ENCODE results near the gene ZFAND4.
A peak's percentile ranks its signal among the peaks of the same experiment; 100 is the strongest.
"Not testable (repeated sequence)": the region's sequence is repeated elsewhere in the genome, so short reads cannot be mapped to it uniquely, and the experiment has no call there.

Gene ZFAND4

DNA sequence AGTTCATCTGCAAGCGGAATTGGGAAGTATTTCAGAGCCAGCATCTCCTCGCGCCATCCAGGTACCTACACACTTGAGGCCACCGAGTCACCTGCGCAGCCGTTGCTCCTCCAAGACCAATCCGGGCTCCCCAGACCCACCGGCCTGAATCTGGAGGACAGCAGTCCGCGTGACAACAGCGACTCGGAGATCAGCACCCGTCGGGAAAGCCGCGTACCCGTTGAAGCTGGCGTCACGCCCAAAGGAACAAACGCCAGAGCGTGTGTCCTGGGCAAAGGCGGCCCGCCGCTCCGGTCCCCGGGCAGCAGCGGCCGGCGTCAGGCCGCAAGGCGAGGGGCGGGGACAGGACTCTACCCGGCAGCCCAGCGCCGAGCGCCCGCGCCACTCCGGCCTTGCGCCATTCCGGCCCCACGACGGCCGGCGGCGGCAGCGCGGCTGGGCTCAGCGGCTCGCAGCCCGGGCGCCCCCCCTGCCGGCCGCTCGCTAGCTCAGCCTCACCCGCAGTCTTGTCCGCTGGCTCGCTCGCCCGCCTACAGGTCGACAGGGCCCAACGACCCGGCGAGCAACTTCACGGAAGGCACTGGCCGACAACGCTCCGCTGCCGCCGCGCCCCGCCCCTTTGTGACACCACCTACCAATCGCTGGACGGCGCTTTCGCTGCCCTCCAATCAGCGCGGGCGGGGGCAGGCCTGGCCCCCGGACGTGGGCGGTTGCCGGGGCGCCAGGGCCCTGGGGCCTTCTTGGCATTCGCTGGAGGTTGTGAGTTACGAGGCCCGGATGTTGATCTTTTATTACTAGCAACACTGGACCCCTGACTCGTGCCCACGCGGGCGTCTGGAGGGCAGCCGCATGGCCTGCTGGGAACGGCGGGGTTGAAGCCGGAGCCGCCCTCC lies at the start of gene ZFAND4:
Gene ZFAND4, minus strand, starts transcription at position 592 of the 893 bp plus-strand sequence. CDS start 9,047 bp downstream, outside the sequence.
- intact Hi-C loops (cut with DNase I) = loop anchor here (1.0 to 5.0 kb wide), 3 partner anchors 75 to 425 kb away; no protein-coding TSS in a partner anchor
- peak; percentile 88 to 99 (median 93) for DNase-seq

DNA sequence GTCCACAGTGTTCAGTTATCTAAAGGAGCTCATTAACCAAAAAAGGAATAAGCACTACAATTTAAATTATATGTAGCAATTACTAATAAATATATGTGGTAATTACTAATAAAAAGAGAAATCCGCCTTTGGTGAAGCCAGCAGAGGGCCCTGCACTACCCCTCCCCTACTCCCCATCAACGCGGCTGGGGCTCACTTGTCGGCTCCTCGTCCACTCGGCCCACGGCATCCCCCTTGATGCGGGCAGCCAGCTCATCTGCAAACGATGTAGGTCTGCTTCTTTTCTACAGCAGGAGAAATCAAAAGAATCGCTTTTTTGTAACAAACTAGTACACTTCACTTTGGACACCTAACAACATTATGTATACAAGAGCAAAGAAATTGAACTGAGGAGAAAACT lies 48.9 kb upstream of the ZFAND4 start:
- DNase-seq; intact Hi-C loops (cut with DNase I): not testable (repeated sequence)

DNA sequence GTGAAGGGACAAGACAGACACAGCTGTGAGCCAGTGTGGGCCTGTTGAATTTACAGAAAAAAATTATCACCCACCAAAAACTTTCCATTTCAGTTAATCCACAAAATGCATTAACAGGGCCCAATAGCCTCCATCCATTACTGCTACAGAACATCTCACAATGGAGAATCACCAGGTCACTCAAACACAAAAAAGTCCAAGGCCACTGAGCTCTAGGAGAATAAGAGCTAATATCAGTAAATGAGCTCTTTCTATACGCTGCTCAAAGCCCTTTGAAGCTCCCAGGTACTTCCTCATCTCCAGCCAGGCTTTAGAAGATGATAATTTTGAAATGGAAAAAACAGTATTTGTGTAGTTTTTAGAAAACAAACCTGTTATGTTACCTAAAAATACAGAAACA lies 45.1 kb upstream of the ZFAND4 start:
- DNase-seq; intact Hi-C loops (cut with DNase I): not testable (repeated sequence)

DNA sequence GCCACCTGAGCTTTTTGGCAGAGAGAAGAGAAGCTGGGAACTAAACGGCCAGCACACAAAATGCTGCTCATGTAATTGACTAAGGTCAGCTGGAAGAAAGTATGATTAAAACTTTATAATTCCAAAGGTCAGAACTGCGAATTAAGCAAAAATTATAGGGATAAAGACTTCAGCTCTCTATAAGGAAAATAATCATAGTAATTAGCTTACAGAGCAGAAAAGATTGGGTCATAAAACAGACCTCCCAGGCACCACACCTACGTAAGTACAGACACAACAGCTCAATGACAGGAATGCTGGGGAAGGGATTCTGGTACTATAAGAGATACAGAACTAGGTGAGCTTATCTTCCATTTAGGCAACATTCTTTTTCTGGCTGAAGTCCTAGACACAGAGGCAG lies 44.5 kb upstream of the ZFAND4 start:
- DNase-seq; intact Hi-C loops (cut with DNase I): not testable (repeated sequence)

DNA sequence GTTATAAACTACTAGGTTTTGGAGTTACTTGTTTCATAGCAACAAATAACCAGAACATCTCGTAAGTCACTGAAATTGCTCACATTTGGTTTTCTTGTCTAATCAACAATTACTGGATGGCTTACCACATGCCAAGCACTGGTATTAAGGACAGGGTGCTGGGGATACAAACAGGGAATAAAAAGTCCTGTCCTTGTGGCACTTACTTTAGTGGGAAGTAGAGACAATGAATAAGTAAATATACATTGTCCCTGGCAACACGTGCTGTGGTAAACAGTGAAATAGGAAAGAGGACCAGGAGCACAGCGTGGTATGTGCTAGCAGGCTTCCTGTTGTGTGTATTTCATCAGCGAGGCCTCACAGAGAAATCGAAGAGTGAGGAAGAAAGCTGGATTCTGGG lies 38.7 kb upstream of the ZFAND4 start:
- intact Hi-C loops (cut with DNase I); DNase-seq: not testable (repeated sequence)

DNA sequence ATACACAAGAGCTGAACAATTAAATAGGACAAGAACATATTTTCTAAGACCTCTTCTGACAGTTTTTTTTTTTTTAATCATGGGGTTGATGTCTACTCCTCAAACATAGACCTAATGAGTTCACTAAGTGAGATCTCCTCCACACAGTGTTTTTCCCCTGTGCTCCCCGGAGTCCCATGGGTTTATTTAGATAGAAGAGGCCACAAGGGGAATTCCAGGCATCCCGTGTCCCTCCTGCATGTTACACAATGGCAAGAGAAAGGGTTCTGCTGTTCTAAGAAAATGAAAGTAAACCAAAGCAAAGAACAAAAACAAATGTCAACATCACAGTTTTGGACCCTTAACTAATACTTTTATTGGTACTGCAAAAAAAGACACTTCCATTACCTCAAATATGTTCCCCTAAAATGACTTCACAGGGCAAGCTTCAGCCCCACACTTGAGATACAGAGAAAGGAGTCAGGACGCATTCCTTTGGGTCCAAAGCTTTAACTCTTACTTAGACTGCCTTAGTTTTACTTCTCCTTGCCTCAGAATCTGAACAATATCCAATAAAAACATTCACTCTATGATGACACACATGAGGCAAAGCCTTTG lies 37.7 kb upstream of the ZFAND4 start:
- DNase-seq; intact Hi-C loops (cut with DNase I): not testable (repeated sequence)

DNA sequence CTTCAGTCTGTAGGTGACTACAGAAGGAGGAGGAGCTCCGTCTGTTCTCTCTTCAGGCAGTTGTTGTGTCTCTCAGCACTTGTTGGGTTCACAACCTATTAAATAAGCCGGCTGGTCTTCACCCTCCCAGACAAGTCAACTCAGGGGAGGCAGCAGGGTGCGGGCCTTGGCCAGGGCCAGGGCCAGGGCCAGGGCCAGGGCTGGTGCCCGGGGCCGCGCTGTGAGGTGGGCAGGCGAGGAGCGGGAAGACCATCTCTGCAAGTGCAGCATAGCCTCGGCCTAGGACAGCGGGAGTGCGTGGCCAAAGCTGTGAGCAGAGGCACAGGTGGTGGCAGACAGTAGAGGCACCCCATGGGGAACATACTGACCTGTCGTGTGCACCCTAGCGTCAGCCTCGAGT lies 5.9 kb upstream of the ZFAND4 start:
- intact Hi-C loops (cut with DNase I) = not testable (repeated sequence)
- DNase-seq = peak in 1 of 10 donors; percentile 58

DNA sequence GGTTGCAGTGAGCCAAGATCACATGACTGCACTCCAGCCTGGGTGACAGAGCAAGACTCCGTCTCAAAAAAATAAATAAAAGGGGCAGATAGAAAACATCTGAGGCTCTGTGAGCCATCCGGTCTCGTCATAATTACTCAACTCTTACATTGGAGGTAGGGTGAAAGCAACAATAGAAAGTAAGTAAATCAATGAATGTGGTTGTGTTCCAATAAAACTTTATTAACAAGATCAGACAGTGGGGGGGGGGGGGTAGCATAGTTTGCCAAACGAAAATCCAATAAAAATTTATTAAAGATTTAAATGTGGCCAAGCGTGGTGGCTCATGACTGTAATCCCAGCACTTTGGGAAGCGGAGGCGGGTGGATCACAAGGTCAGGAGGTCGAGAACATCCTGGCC lies 2.8 kb upstream of the ZFAND4 start:
- DNase-seq = no peak

DNA sequence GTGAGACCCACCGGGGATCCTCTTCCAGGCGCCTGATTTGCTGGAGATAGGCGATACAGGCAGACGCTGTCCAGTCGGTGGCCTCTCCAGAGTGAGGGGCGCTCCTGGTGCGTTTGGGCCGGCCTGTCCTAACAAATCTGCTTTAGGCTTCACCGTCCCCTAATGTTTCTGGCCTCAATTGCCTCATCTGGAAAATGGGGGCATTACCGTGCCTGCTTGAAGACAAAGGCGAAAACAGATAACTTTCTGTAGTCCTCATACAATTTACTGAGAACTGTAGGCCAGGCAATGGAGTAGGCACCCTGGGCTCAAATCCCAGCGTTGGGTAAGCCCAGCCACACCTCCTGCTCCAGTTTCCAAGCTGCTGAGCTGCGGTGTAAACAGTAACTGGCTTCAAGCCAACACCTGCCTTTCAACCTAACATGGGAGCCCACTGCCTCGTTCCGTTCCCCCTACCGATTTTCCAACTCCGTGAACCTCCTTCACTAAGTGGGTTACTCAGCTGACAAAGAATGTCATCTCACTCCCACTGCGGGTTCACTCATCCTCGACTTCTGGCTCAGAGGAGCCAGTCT lies 589 bp upstream of the ZFAND4 start:
- no peak for DNase-seq
- intact Hi-C loops (cut with DNase I) = loop anchor here (5.0 kb wide), 2 partner anchors 76 to 426 kb away; no protein-coding TSS in a partner anchor

More for the DNA sequence above, 2.8 kb upstream of the ZFAND4 start:
- intact Hi-C loops (cut with DNase I) = no loop called here

DNA sequence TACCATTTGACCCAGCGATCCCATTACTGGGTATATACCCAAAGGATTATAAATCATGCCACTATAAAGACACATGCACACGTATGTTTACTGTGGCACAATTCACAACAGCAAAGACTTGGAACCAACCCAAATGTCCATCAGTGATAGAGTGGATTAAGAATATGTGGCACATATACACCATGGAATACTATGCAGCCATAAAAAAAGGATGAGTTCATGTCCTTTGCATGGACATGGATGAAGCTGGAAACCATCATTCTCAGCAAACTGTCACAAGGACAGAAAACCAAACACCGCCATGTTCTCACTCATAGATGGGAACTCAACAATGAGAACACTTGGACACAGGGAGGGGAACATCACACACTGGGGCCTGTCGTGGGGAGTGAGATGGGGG lies 1.3 kb downstream of the ZFAND4 start:
- intact Hi-C loops (cut with DNase I) = loop anchor here (5.0 kb wide), 2 partner anchors 74 to 424 kb away; no protein-coding TSS in a partner anchor
- DNase-seq = not testable (repeated sequence)

DNA sequence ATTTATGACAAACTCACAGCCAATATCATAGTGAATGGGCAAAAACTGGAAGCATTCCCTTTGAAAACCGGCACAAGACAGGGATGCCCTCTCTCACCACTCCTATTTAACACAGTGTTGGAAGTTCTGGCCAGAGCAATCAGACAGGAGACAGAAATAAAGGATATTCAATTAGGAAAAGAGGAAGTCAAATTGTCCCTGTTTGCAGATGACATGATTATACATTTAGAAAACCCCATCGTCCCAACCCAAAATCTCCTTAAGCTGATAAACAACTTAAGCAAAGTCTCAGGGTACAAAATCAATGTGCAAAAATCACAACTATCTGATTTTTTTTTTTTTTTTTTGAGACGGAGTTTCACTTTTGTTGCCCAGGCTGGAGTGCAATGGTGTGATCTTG lies 2.7 kb downstream of the ZFAND4 start:
- not testable (repeated sequence) for DNase-seq
- intact Hi-C loops (cut with DNase I) = loop anchor here (5.0 kb wide), 2 partner anchors 73 to 423 kb away; no protein-coding TSS in a partner anchor

DNA sequence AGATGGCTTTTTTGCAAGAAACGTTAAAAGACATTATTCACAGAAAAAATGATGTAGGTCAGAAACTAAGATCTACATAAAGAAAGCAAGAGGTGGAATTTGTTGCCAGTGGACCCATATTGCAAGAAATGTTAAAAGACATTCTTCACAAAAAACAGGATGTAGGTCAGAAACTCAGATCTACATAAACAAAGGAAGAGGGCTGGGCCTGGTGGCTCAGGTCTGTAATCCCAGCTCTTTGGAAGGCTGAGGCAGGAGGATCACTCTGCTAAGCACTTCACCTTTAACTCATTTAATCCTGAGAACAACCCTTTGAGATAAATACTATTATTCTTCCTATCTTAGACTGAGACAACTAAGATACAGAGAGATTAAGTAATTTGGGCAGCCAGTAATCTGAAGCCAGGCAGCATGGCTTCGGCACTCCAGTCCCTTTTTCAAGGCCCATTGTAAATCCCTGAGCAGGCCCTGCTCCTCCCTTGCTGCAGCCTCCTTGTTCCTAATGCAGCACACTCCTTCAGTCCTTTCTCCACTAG lies 11.6 kb downstream of the ZFAND4 start:
- DNase-seq = peak in 1 of 10 donors; percentile 42
- intact Hi-C loops (cut with DNase I) = no loop called here

DNA sequence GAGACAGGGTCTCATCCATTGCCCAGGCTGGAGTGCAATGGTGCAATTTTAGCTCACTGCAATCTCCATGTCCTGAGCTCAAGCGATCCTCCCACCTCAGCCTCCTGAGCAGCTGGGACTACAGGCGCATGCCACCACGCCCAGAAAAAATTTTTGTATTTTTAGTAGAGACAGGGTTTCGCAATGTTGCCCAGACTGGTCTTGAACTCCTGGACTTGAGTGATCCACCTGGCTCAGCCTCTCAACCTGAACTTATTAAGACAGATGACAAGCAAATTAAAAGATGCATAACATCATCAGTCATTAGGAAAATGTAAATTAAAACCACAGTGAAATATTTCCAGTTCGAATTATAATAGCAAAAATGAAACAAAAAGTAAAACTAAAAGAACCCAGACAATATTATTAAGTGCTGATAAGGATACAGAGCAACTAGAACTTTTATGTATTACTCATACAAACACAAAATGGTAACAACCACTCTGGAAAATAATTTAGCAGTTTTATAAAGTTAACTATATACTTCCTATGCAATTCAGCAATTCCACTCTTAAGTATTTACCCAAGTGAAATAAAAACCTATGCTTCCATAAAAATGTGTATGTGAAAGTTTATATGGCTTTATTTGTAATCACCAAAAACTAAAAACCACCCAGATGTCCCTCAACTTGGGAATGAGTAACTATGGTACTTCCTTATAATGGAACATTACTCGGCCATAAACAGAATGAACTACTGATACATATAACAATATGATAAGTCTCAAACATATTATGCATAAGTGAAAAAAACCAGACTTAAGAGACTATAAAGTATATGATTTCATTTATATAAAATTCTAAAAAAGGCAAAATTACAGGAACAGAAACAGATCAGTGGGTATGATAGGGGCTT lies 15.3 kb downstream of the ZFAND4 start:
- intact Hi-C loops (cut with DNase I) = no loop called here
- DNase-seq = no peak

DNA sequence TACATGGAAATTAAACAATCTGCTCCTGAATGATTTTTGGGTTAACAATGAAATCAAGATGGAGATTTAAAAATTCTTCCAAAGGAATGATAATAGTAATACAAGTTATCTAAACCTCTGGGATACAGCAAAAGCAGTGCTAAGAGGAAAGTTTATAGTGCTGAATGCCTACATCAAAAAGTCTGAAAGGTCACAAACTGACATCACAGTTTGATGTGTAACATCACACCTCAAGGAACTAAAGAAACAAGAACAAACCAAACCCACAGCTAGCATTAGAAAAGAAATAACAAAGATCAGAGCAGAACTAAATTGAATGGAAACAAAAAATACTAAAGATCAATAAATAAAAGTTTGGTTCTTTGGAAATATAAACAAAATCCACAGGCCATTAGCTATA lies 17.4 kb downstream of the ZFAND4 start:
- intact Hi-C loops (cut with DNase I) = no loop called here
- DNase-seq = no peak

DNA sequence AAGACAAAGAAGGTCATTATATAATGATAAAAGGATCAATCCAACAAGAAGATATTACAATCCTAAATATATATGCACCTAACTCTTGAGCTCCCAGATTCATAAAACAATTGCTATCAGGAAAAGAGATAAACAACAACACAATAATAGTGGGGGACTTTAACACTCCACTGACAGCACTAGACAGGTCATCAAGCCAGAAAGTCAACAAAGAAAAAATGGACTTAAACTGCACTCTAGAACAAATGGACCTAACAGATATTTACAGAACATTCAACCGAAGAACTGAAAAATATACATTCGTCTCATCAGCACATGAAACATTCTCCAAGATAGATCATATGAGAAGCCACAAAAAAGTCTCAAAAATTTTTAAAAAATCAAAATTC lies 17.8 kb downstream of the ZFAND4 start:
- intact Hi-C loops (cut with DNase I); DNase-seq: not testable (repeated sequence)

DNA sequence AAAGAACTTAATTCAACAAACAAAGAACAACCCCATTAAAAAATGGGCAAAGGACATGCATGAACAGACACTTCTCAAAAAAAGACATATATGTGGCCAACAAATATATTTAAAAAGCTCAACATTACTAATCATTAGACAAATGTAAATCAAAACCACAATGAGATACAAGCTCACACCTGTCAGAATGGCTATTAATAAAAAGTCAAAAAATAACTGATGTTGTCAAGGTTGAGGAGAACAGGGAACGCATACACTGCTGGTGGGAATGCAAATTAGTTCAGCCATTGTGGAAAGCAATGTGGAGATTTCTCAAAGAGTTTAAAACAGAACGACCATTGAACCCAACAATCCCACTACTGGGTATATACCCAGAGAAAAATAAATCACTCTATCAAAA lies 19.1 kb downstream of the ZFAND4 start:
- intact Hi-C loops (cut with DNase I) = no loop called here
- no peak for DNase-seq

DNA sequence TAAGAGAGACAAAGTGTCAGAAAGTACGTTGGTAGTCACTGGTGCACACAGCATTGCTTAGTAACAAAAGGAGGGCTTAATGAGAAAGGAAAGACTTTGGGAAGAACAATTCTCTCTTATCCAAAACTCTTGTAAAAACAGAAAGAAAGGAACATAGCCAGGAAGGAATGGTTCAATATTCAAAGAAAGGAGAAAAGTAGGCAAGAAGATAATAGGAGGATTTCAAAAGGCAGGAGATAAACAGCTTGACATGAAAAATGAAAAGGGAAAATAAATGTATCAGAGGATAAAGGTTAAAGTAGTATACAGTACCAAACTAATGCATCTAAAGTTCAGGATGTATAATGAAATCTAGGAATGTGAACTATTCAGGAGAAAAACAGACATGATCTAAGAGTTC lies 20.1 kb downstream of the ZFAND4 start:
- intact Hi-C loops (cut with DNase I) = no loop called here
- DNase-seq = no peak

DNA sequence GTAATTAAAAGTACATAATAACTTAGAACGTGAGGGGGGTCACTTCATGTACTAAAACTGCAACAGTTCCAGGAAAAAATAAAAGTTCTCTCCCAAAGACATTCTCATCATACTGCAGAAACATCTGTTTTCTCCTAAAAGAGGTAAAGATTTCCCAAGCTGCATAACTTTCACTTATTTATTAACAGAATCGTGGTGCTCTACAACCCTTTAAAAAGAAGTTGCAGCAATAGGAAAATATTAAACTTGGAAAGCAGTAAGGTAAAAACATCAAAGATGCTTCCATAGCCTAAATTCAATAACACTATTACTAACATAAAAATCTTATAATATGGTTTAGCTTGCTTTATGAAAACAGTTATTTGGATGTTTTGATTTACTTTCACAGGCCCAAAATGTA lies 23.3 kb downstream of the ZFAND4 start:
- intact Hi-C loops (cut with DNase I) = no loop called here
- no peak for DNase-seq

DNA sequence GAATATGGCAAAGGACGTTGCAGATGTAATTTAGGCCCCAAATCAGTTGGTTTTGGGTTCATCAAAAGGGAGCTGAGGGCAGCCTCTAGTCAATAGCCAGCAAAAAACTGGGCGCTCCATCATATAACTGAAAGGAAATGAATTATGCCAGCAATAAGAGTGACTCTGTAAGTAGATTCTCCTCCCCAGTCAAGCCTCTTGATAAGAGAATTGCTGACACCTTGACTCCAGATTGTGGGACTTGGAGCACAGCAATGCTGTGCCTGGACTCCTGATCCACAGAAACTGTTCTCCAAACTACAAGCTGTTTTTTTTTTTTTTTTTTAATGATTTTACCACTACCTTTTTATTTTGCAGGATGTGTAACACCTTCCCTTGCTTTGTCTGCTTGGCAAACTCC lies 25.5 kb downstream of the ZFAND4 start:
- no peak for DNase-seq
- intact Hi-C loops (cut with DNase I) = no loop called here
